Mononuclear cell (primary cell): ENCODE results near the gene IRX1. TPM values are rescaled to one million over a fixed set of nuclear protein-coding genes. Genes with fewer than 3 reads are reported as not detected.

ENCODE experiments used
- H3K27me3 ChIP-seq: 2 replicates; pipeline ENCODE4 v1.6.0; 2011; ENCODE audit warnings: low read length, control low read depth; ENCODE audit not compliant: insufficient read depth
- H3K4me1 ChIP-seq: 2 replicates; pipeline ENCODE4 v1.5.1; 2011; ENCODE audit warnings: mild to moderate bottlenecking, low read length, control low read depth; ENCODE audit not compliant: insufficient read depth
- H3K4me3 ChIP-seq: 2 replicates; pipeline ENCODE4 v1.5.1; 2011; ENCODE audit warnings: mild to moderate bottlenecking, low read length, moderate library complexity
- H3K9me3 ChIP-seq: 2 replicates; pipeline ENCODE4 v1.5.1; 2011; ENCODE audit warnings: low read depth, mild to moderate bottlenecking, control low read depth, low read length
- total RNA-seq: library from RNA; depleted of rRNA; stranded (reverse); fragments of >200 nt; gene quantifications from one replicate; pipeline ENCODE4 v1.2.3, GENCODE V29; 2012

Gene IRX1
- total RNA-seq, 1 donor: not detected

DNA sequence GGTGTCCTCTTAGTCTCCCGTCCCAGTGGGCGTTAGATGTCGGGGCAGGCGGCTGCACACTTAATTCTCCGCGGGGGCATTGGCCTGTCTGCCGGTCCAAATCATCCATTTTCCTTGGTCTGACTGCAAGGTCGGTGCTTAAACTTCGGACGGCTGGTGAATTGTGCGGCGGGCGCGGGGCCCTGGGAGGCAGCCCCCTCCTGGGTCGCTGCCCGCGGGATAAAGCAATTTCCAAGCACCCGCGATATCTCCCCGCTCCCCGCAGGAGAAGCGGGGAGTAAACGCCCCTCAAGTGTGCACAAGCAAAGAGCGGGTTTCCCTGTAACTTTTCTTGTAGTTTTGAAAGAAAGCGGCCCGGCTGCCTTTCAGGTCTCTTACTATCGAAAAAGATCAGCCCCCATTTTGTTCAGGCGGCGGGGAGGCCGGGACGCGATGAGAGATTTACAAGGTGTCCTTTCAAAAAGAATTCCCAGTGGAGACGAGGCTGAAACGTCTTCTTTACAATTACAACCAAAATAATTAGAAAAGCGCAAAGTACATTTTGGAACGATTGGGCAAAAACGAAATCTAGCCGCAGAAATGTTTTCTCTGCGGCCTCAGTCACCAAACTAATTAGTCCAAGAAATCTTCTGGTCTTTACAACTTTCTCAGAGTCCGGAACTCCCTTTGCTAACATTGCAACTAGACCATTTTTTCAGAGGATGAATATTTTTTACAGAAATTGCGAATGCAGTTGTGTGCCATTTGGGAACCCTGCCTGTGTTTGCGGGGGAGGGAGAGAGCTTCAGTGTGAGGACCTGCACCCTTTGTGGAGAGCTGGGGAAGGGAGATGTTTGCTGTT is 1.8 kb downstream of the IRX1 start:
- H3K9me3 ChIP-seq: no peaks in the 10 kb centered on the region
- H3K27me3 ChIP-seq: peaks cover 82% of the 10 kb centered on the region
- no peak overlapping the region for H3K4me3 ChIP-seq
- no peaks in the 10 kb centered on the region for H3K4me1 ChIP-seq

DNA sequence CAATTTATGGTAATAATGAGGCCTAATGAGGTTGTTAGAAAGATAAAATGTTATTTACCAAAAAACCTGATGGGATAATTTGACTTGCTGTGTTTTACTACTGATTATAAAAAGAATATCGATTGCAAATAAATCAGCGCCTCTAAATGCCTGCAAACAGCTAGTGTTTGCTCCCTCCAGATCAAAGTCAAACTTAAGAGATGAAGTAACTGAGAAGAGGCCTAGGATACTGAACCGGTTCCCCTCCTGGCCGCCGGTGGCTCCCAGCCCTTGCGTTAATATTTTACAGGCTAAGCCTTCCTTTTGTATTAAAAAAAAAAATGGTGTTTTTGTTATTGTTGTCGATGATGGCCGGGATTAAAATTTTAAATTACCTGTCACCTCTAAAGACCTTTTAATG is 2.6 kb downstream of the IRX1 start:
- H3K9me3 ChIP-seq: no peaks in the 10 kb centered on the region
- peaks cover 82% of the 10 kb centered on the region for H3K27me3 ChIP-seq
- H3K4me1 ChIP-seq: no peaks in the 10 kb centered on the region
- H3K4me3 ChIP-seq: no peak overlapping the region

DNA sequence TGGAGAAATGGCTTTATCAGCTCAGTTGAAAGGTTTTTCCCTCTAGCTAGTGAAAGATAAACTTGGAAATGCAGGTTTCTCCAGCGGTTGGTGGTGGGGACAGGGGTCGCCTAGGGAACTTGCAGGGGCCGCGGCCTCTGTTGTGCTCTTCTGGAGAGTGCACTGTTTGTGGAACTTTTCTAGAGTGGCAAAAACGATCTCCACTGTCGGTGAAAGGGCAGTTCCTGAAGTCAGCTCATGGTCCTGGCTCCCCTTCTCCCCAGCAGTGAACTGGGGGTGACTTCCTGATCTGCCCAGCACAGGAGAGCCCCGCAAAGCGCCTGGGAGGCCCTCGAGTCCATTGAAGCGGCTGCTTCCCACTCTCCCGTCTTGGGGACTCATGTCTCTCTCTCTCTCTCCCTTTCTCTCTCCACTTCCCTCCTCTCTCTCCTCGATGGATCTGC is 3.2 kb downstream of the IRX1 start:
- H3K4me1 ChIP-seq: no peaks in the 10 kb centered on the region
- H3K27me3 ChIP-seq: peaks cover 80% of the 10 kb centered on the region
- H3K4me3 ChIP-seq: no peak overlapping the region
- H3K9me3 ChIP-seq: no peaks in the 10 kb centered on the region

DNA sequence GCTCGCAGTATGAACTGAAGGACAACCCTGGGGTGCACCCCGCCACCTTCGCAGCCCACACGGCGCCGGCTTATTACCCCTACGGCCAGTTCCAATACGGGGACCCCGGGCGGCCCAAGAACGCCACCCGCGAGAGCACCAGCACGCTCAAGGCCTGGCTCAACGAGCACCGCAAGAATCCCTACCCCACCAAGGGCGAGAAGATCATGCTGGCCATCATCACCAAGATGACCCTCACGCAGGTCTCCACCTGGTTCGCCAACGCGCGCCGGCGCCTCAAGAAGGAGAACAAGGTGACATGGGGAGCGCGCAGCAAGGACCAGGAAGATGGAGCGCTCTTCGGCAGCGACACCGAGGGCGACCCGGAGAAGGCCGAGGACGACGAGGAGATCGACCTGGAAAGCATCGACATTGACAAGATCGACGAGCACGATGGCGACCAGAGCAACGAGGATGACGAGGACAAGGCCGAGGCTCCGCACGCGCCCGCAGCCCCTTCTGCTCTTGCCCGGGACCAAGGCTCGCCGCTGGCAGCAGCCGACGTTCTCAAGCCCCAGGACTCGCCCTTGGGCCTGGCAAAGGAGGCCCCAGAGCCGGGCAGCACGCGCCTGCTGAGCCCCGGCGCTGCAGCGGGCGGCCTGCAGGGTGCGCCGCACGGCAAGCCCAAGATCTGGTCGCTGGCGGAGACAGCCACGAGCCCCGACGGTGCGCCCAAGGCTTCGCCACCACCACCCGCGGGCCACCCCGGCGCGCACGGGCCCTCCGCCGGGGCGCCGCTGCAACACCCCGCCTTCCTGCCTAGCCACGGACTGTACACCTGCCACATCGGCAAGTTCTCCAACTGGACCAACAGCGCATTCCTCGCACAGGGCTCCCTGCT is 3.8 kb downstream of the IRX1 start:
- H3K4me3 ChIP-seq: no peak overlapping the region
- no peaks in the 10 kb centered on the region for H3K9me3 ChIP-seq
- H3K27me3 ChIP-seq: peaks cover 78% of the 10 kb centered on the region
- H3K4me1 ChIP-seq: no peaks in the 10 kb centered on the region

DNA sequence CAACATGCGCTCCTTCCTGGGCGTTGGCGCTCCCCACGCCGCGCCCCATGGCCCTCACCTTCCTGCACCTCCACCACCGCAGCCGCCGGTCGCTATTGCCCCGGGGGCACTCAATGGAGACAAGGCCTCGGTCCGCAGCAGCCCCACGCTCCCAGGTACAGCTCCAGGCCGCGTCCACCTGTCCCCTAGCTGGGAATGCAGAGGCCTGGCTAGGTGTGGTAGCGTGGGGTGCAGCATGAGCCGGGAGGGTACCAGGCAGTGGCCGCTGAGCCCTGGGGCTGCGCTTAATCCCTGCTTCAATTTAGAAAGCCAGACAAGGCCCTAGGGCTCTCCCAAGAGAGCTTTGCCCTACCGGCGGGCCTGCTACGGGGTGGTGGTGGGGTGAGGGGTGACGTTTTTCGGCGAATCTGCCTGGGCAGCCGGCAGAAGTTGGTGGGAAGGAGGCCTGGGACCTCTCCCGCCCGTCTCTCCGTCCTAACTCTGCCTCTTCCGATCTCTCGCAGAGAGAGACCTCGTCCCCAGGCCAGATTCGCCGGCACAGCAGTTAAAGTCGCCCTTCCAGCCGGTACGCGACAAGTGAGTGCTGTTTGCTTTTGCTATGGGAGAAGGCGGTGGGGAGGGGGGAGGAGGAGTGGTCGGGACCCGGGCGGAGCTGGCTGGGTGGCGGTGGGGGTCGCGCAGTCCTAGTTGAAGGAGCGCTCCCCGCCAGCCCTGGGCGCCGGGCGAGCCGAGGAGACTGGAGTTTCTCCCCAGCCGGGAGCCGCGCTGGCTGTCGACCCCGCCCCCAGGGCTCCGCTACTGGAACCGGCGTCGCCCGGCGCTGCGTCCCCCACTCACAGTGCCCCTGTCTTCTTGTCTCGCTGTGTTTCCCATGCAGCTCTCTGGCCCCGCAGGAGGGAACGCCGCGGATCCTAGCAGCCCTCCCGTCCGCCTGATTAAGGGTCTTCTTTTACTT is 4.8 kb downstream of the IRX1 start:
- H3K4me3 ChIP-seq: no peak overlapping the region
- H3K27me3 ChIP-seq: peaks cover 78% of the 10 kb centered on the region
- H3K9me3 ChIP-seq: no peaks in the 10 kb centered on the region
- no peaks in the 10 kb centered on the region for H3K4me1 ChIP-seq

GRCh38 chr5:3601061-3601710 is 5.6 kb downstream of the IRX1 start:
- Histone ChIP-seq H3K27me3 (peaks cover 85% of the 10 kb centered on the region), H3K9me3 (no peaks in the 10 kb centered on the region), H3K4me1 (no peaks in the 10 kb centered on the region), H3K4me3 (no peak overlapping the region)

- H3K9me3 ChIP-seq: no peaks in the 10 kb centered on the region
- H3K4me1 ChIP-seq: no peaks in the 10 kb centered on the region
- peaks cover 83% of the 10 kb centered on the region for H3K27me3 ChIP-seq
- H3K4me3 ChIP-seq: no peak overlapping the region
Observed at GRCh38 chr5:3601911-3602782, 6.5 kb downstream of the IRX1 start.

GRCh38 chr5:3602785-3603502 is 7.3 kb downstream of the IRX1 start:
- H3K4me3 ChIP-seq: no peak overlapping the region
- H3K27me3 ChIP-seq: peaks cover 83% of the 10 kb centered on the region
- no peaks in the 10 kb centered on the region for H3K9me3 ChIP-seq
- no peaks in the 10 kb centered on the region for H3K4me1 ChIP-seq

- Histone ChIP-seq H3K4me3 (no peak overlapping the region), H3K9me3 (no peaks in the 10 kb centered on the region), H3K27me3 (peaks cover 68% of the 10 kb centered on the region), H3K4me1 (no peaks in the 10 kb centered on the region)
Observed at GRCh38 chr5:3604501-3604900, 8.9 kb downstream of the IRX1 start.

GRCh38 chr5:3605298-3606010 is 9.8 kb downstream of the IRX1 start:
- Histone ChIP-seq H3K27me3 (peaks cover 60% of the 10 kb centered on the region), H3K4me3 (no peak overlapping the region), H3K9me3 (no peaks in the 10 kb centered on the region), H3K4me1 (no peaks in the 10 kb centered on the region)

DNA sequence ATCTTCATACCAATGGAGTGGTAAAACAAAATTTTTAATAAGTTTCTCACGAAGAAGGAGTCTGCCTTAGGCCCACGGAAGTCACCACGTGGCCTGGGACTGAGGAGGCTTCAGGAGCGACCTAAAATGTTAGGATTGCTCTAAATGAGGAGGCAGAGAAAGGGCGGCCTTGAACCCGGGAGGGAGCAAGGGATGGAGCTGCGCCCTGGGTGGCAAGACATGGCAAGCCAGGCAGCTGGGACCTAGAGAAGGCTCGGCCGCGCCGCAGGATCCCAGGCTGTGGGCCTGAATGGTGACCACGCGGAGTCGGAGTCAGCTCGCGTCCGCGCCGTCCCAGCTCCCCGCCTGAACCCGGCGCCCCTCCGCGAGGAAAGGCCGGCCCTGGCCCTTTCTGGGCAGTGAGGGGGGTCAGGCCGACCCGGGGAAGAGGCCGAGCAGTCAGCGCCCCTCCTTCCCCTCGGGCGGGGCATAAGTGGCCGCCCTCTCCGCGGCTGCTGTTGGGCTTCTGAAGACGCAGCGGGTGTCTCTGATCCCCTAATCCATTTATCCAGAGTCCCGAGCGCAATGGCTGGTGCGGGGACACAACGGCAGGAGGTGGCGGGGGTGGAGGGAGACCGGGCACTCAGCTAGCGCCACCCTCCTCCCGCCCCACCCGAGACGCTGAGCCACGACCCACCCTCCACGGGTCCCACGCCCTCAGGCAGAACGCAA is 10.6 kb downstream of the IRX1 start:
- no peaks in the 10 kb centered on the region for H3K9me3 ChIP-seq
- peaks cover 55% of the 10 kb centered on the region for H3K27me3 ChIP-seq
- no peaks in the 10 kb centered on the region for H3K4me1 ChIP-seq
- no peak overlapping the region for H3K4me3 ChIP-seq

DNA sequence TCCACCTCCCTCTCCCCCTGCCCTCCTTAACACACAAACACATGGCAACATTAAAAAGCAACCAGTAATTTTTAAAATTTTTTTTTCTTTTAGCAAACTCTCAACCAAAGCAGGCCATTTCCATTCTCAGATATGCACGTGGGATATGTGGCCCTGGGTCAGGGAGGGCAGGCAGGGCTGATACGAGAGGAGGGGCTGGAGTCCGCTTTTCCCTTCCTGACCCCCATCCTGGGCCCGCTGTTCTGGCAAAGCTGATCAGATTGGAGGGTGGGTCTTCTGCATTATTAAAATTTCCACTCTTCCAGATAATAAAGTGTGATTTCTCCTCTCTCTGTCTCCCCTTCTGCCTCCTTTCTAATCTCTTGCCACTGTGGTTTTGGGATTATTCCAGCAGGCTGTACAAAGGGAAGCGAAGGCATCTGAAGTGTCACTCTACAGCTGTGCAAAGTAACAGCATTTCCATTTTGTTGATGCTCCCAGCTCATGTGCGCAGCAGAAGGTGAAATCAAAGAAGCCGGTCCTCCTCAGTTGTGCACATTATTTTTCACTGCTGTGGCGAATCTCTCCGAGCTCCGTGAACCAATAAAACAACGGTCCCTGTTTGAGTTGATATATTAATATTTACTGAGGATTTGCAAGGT is 12.0 kb downstream of the IRX1 start:
- Histone ChIP-seq H3K9me3 (no peaks in the 10 kb centered on the region), H3K4me3 (no peak overlapping the region), H3K4me1 (no peaks in the 10 kb centered on the region), H3K27me3 (peaks cover 41% of the 10 kb centered on the region)
